WTC11 (cell line): ENCODE data around the gene ATP2A1.

Experiments
- RORB ChIP-seq: fragments of 250-450 bp; sonication (Bioruptor Pico); IDR thresholded peaks from 2 replicates; pipeline ENCODE4 v1.9.0; 2021; ENCODE audit warnings: mild to moderate bottlenecking
- ZNF138 ChIP-seq: sonication (generic); formaldehyde crosslinking; conservative IDR thresholded peaks from 2 replicates; pipeline ENCODE4 v1.8.1; 2022; ENCODE audit warnings: mild to moderate bottlenecking, moderate library complexity, missing genetic modification reagents
- TF ChIP-seq, protein P1 (sequence below): fragments of 200-600 bp; IDR thresholded peaks from 2 replicates; pipeline ENCODE4 v1.8.0; 2022; ENCODE audit warnings: antibody characterized with exemption
- TF ChIP-seq, protein P2 (sequence below): sonication (generic); formaldehyde crosslinking; conservative IDR thresholded peaks from 2 replicates; pipeline ENCODE4 v1.8.1; 2022; ENCODE audit warnings: mild to moderate bottlenecking, missing genetic modification reagents
- TF ChIP-seq, protein P3 (sequence below): sonication (generic); formaldehyde crosslinking; IDR thresholded peaks from 2 replicates; pipeline ENCODE4 v1.8.1; 2022; ENCODE audit warnings: low read depth, missing genetic modification reagents, borderline replicate concordance

DNA sequence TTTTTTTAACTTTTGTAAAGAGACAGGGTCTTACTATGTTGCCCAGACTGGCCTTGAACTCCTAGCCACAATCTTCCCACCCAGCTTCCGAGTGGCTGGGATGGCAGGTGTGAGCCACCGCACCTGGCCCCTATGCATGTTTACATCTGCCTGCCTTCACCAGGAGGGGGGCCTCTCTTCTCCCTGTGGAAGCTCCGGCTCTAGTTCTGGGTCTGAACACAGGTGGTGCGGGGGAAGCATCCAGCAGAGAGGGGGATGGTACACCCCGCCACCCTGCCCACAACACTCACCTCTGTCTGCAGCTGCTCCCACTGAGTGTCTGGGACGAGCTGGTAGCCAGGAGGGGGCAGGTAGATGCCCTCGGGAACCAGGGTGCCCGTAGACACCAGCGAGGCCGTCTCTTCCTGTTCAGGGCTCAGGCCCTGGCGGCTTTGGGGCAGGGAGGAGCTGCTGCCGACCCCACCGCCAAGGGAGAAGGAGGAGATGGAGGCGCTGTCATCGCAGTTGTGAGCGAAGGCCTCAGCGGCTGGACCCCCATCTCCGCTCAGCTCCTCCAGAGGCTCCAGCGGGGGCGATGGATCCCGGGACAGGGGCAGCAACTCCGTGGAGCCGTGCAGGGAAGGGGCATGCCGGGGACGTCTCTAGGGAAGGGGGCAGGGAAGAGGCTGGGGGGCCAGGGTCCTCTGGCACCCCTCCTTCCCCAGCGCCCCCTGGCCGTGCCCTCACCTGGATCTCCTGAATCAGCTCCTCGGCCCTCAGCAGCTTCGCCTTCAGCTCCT lies 35.8 kb downstream of the ATP2A1 start:
- TF ChIP-seq, protein P1, sequence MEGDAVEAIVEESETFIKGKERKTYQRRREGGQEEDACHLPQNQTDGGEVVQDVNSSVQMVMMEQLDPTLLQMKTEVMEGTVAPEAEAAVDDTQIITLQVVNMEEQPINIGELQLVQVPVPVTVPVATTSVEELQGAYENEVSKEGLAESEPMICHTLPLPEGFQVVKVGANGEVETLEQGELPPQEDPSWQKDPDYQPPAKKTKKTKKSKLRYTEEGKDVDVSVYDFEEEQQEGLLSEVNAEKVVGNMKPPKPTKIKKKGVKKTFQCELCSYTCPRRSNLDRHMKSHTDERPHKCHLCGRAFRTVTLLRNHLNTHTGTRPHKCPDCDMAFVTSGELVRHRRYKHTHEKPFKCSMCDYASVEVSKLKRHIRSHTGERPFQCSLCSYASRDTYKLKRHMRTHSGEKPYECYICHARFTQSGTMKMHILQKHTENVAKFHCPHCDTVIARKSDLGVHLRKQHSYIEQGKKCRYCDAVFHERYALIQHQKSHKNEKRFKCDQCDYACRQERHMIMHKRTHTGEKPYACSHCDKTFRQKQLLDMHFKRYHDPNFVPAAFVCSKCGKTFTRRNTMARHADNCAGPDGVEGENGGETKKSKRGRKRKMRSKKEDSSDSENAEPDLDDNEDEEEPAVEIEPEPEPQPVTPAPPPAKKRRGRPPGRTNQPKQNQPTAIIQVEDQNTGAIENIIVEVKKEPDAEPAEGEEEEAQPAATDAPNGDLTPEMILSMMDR = no peak
- TF ChIP-seq, protein P2, sequence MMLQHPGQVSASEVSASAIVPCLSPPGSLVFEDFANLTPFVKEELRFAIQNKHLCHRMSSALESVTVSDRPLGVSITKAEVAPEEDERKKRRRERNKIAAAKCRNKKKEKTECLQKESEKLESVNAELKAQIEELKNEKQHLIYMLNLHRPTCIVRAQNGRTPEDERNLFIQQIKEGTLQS (CRISPR knock-in tag) = no peak
- TF ChIP-seq ZNF138 (CRISPR knock-in tag) (no peak), RORB (CRISPR knock-in tag) (no peak)
- TF ChIP-seq, protein P3, sequence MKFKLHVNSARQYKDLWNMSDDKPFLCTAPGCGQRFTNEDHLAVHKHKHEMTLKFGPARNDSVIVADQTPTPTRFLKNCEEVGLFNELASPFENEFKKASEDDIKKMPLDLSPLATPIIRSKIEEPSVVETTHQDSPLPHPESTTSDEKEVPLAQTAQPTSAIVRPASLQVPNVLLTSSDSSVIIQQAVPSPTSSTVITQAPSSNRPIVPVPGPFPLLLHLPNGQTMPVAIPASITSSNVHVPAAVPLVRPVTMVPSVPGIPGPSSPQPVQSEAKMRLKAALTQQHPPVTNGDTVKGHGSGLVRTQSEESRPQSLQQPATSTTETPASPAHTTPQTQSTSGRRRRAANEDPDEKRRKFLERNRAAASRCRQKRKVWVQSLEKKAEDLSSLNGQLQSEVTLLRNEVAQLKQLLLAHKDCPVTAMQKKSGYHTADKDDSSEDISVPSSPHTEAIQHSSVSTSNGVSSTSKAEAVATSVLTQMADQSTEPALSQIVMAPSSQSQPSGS (CRISPR knock-in tag) = no peak
